CD4-positive, alpha-beta T cell treated with Interleukin-4 for 1 hour (primary cell): ENCODE data around the gene FANCB.

Experiments
- DNase-seq, 2 donors: peaks; one replicate each; pipeline ENCODE4 v3.0.0-alpha.2; 2020 to 2022

The FANCB gene

GRCh38 chrX:14832151-14832550, 40.7 kb downstream of the FANCB start:
- no peak for DNase-seq

- no peak for DNase-seq
Observed at GRCh38 chrX:14829643-14830042, 43.2 kb downstream of the FANCB start.

DNA sequence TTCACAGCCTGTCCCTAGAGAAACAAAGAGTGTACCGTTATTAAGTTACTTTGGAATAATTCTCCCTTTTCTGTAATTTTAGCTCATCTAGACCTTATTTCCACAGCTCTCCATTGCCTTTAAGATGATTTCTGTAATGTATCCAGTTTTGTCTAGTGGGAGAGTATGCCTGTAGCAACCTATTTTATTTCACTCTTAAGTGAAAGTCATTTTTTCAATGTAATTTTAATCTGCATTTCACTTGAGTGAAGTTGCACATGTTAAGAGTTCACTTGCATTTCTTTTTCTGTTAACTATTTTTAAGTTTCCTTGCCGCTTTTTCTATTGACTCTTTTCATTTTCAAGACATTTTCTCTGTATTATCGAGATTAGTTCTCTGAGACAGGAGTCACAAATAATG, 46.5 kb downstream of the FANCB start:
- no peak for DNase-seq

DNA sequence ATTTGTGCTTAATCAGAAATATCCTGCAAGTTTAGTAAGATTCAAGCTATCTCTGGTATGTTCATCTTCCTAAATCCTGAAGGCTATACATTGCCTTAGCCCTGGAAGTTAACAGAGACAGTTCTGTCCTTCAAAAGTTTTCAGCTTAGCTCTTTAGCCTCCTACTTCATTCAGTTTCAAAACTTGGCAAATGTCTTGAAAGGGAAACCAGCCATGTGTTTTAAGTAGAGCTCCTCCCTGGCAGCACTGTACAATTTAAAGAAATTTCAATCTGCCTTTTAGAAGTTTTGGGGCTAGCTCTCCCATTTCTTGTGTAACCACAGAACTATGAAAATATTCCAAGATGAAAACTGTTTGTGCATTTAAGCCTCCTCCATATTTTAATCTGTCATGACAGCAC, 47.0 kb downstream of the FANCB start:
- no peak for DNase-seq

DNA sequence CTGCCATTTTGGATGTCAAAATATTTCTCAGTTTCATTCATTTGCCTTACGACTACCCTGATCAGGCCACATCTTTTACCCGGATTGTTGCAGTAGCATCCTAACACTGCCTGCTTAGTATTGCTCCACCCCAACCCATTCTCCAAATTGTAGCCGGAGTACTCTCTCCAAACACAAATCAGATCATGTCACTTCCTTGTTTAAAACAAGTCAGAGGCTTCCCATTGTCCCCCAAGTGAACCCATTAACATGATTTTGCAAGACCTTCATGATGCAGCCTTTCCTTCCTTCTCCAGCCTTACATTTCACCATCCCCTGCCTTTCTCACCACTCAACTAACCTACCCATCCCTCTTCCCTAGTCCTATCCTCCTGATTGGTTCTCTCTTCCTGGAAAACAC, 53.1 kb downstream of the FANCB start:
- peak in 1 of 2 donors; percentile 13 for DNase-seq

GRCh38 chrX:14817571-14817970, 55.3 kb downstream of the FANCB start:
- no peak for DNase-seq

DNA sequence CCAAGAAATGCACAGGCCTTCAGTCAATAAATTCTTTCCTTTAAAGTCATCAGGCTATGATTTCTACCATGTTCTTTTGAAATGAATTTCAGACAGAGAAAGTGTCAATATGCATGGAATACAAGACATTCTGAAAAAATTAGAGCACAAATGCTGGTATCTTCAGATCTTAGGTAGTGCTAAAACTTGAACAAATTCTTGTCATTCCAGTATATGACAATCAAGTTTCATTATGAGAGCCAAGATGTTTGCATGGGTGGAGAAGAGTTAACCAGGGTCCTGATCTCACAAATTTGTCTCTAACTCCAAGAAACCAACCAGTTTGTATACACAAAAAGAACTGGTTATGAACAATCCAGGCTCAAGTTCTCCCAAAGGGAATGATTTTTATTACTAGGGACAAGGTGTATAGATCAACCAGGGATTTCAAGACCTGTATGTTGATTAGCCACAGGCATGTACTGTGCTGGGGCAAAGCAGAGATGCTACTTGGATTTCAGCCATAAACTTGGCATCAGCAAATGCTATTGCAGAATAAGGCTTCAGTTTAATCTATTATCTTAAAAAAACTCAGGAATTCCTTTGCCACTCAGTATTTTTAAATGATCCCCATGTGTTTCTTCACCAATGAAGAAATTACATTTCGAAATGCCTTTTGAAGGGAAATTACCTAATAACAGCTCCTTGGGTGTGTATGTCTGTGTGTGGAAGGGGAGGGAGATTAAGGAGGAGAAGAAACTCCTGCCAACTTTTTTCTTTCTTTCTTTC, 69.7 kb downstream of the FANCB start:
- DNase-seq: no peak

- no peak for DNase-seq
Observed at GRCh38 chrX:14801136-14801535, 71.7 kb downstream of the FANCB start.

DNA sequence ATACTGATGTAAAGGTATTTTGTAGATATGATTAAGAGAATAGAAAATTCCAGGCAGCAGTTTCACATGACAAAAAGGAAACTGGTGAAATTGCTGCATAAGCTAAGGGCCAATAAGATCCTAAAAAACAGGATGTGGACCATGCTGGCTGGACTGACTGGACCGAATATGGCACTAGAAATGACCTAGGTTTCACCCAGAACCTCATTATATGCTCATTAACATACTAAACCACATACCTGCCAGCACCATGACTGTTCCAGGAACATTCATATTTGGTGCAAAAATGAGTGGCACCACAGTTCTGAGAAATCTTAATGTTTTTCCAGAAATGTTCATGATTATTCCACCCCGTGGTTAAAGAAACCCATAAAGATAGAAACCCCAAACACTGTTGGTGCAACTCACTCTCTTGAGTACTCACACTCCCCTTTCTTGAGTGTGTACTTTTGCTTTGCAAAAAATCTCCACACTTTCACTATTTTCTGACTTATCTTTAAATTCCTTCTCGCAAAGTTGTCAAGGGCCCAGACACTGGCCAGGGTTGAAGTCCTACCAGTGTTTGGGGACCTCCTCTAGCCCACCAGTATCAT, 74.0 kb downstream of the FANCB start:
- DNase-seq: no peak
